Right cardiac atrium (tissue), 5 donors: ENCODE results near the gene PRKCA. TPM values are rescaled to one million over a fixed set of nuclear protein-coding genes. Genes with fewer than 3 reads are reported as not detected.
"Not testable (repeated sequence)": the region's sequence is repeated elsewhere in the genome, so short reads cannot be mapped to it uniquely, and the experiment has no call there.

Experiments
- ATAC-seq, 2 donors: fragments of 200-7000 bp; cut with Tn5 transposase; one replicate each; pipeline versions ENCODE4 v1.8.0 to v1.9.1; 2020; ENCODE audit warnings: moderate library complexity in 2 of 2, mild to moderate bottlenecking in 1 of 2
- DNase-seq, 3 donors: peaks; one replicate each; pipeline ENCODE4 v3.0.0-alpha.2; 2020
- H3K27ac ChIP-seq: one replicate; pipeline ENCODE4 v1.5.1; 2013; ENCODE audit warnings: mild to moderate bottlenecking, low read length, control low read depth, moderate library complexity
- H3K27me3 ChIP-seq: one replicate; pipeline ENCODE4 v1.6.1; 2013; ENCODE audit not compliant: control insufficient read depth, insufficient read depth
- H3K4me1 ChIP-seq: one replicate; pipeline ENCODE4 v1.6.1; 2013; ENCODE audit warnings: low read length; ENCODE audit not compliant: control insufficient read depth, insufficient read depth
- H3K4me3 ChIP-seq: one replicate; pipeline ENCODE4 v1.5.1; 2013; ENCODE audit warnings: low read length, control low read depth
- H3K9me3 ChIP-seq: one replicate; pipeline ENCODE4 v1.6.1; 2013; ENCODE audit warnings: low read length; ENCODE audit not compliant: control insufficient read depth
- WGBS: extraction: QIAGEN DNeasy Blood & Tissue Kit; methylation state at CpG from one replicate; pipeline ENCODE4 v1.1.7; 2013; 5-methylcytosine and 5-hydroxymethylcytosine counted together
- intact Hi-C, 4 donors: fragments of 100-400 bp; cut with DNase I; formaldehyde crosslinking; loops; one replicate each; pipeline versions ENCODE4 v1.11.0 to v1.14.0; 2022 to 2023
- polyA plus RNA-seq: library from polyadenylated mRNA; stranded (reverse); fragments of 200-250 nt; gene quantifications from one replicate; pipeline ENCODE4 v1.2.3, GENCODE V29; 2013
- total RNA-seq, 4 donors: library from RNA; stranded (reverse); fragmentation: NEBNext Ultra II Directional; extraction: Animal tissue kit (Norgen Biotek cat#: 25700); gene quantifications; one replicate each; pipeline ENCODE4 v1.2.1, GENCODE V29; 2021
- donor health status: healthy with polysubstance abuse.
- donor health status: DM: no; HTN: yes; CAD: no.
- donor health status: DM: no; HTN: no; CAD: no.
- donor health status: DM: no; HTN: yes; CAD: no; lungs with severe emphysema.
- donor health status: DM: yes; HTN: yes; CAD: no.

PRKCA gene
- total and polyA plus RNA-seq, 5 donors = 2.2 to 8.0 (median 6.8) TPM

DNA sequence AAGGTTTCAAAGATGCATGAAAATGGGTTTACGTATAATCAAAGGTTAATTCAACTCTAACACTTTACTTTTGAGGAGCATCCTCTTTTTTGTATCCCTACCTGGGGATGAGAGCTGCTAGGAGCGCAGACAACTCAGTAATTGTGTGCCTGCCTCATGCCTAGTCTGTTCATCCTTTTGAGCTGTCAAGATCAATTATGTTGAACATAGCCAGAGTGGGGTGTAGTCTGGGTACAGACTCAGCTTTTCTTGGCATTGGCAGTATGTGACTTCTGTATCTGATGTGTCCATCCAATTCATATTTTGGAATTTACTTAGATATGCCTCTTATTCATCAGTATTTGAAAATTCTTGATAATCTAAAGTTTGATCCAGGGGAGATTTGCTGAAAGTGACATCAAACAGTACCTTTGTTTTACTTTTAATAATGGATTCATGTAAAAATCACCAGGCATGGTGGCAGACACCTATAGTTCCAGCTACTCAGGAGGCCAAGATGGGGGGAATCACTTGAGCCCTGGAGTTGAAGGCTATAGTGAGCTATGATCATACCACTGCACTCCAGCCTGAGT is 24.1 kb downstream of the PRKCA start:
- DNase-seq = no peak
- peaks cover 1% of the 10 kb centered on the region for H3K4me1 ChIP-seq
- no peaks in the 10 kb centered on the region for H3K27me3 ChIP-seq
- H3K4me3 ChIP-seq = no peak overlapping the region
- intact Hi-C loops = no loop called here
- WGBS = 94% methylated on average over 2 of the region's 2 CpGs
- H3K9me3 ChIP-seq = no peaks in the 10 kb centered on the region
- no peak overlapping the region for H3K27ac ChIP-seq
- ATAC-seq = no peak

DNA sequence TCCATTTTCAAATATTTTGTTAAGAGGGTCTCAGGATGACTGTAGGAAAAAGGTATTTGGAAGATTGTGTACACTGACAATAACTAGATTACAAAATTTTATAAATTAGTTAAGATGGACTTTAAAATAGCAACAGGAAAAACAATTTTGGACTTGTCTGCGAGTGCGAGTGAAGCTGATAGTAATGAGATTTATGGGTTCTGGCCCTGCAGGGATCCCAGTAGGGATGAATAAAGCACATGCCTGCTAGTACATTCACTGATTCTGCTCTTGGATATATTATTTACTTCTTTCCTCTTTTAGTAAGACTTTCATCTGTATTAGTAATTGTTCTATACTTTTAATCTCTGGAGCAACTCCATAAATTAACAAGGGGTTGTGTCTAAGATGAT is 28.2 kb downstream of the PRKCA start:
- H3K9me3 ChIP-seq = no peaks in the 10 kb centered on the region
- no peak overlapping the region for H3K27ac ChIP-seq
- H3K4me1 ChIP-seq = peaks cover 1% of the 10 kb centered on the region
- DNase-seq (no peak), ATAC-seq (no peak)
- 58% methylated on average over 2 of the region's 2 CpGs for WGBS
- intact Hi-C loops = no loop called here
- H3K4me3 ChIP-seq = no peak overlapping the region
- H3K27me3 ChIP-seq = no peaks in the 10 kb centered on the region

DNA sequence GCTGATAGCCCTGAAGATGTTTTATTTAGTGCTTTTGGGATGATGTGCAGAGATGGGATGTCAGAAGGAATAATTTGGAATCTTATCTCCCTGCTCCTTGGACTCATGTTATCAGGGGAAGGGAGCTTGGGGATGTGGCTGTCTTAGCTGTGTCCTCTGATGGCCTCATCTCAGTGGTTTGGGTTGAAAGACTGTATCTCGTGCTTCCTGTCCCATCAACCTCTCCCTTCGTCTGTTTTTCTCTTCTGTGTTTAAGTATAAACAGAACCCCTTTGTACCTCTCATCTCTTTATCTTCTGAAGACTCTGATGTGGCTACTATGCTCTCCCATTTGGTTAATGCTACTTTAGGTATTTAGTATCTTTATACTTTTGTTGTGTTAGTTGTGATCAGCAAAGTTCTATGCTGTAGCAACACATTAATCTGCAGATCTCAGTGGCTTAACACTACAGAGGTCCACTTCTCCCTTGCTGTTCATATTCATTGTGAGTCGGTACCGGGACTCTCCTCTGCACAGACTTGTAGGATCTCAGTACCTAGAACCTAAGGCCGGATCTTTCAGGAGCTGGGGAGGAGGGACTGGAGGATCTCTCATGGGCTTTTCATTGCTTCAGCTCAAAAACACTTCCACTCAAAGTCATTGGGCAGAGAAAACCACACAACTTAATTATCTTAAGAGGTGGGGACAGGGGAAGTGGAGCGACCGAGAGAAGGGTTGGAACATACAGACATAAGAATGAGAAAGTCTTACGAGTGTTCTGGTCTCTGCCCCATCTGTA is 28.8 kb downstream of the PRKCA start:
- Histone ChIP-seq H3K27ac (no peak overlapping the region), H3K4me3 (no peak overlapping the region), H3K27me3 (no peaks in the 10 kb centered on the region), H3K9me3 (no peaks in the 10 kb centered on the region), H3K4me1 (peaks cover 1% of the 10 kb centered on the region)
- DNase-seq (no peak), ATAC-seq (no peak)
- intact Hi-C loops = no loop called here
- 63% methylated on average over 8 of the region's 8 CpGs for WGBS

DNA sequence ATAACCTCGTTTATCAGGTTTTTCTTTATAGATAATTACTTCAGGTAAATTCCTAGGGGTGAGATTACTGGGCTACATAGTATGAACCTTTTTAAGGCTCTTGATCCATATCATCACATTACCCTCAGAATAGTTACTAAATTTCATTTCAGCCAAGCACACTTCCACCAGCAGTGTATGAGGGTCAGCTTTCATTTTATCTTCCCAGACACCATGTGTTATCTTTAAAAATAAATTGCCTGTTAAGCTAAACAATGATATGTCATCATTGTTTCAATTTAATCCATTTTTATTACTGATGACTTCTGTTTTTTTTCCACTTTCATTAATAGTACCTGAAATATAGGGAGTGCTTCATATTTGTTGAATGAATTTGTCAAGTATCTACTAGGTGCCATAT is 33.4 kb downstream of the PRKCA start:
- WGBS = 72% methylated on average over 1 of the region's 1 CpG
- Histone ChIP-seq H3K4me3 (no peak overlapping the region), H3K9me3 (no peaks in the 10 kb centered on the region), H3K27ac (no peak overlapping the region), H3K4me1 (peaks cover 6% of the 10 kb centered on the region), H3K27me3 (no peaks in the 10 kb centered on the region)
- DNase-seq = no peak
- ATAC-seq = no peak
- intact Hi-C loops = no loop called here

DNA sequence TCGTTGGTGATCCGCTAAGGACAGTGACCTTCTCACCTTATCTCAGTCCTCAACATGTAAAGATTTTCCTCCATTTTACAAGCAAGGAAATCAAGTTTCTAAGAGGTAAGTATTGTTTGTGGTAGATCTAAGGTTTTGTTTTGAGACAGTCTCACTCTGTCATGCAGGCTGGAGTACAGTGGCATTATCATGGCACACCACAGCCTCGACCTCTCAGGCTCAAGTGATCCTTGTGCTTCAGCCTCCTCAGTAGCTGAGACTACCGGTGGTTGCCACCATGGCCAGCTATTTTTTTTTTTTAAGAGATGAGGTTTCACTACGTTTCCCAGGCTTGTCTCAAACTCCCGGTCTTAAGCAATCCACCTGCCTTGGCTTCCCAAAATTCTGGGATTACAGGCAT is 34.9 kb downstream of the PRKCA start:
- H3K9me3 ChIP-seq = no peaks in the 10 kb centered on the region
- intact Hi-C loops = no loop called here
- DNase-seq (no peak), ATAC-seq (no peak)
- H3K27me3 ChIP-seq = no peaks in the 10 kb centered on the region
- peaks cover 5% of the 10 kb centered on the region for H3K4me1 ChIP-seq
- H3K4me3 ChIP-seq = no peak overlapping the region
- 90% methylated on average over 6 of the region's 6 CpGs for WGBS
- no peak overlapping the region for H3K27ac ChIP-seq

DNA sequence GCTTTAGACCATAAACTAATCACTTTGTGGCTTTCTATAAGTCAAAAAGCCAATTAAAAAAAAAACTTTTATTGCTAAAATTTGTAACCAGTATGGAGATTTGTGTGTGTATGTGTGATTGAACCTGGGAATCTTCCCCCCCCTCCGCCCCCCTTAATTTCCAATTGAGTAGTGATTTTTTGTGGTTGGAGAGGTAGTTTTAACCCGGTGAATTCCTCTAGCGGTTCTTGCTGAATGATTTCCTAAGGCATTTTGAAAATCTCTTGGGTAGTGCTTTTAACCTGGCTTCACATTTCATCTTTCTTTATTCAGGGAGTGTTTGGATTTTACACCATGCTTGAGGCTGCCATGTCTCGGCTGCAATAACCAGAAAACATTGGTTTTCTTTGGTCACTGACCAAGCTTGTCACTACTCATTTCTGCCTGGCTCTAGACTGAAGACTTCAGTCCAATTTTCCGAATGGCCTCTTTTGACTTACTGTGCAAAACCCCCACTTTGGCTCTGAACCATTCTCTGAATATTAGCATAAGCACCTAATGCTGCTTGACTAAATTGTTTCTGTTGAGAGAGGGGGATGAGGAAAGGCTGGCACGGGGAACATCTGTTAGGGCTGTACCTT is 35.6 kb downstream of the PRKCA start:
- intact Hi-C loops = no loop called here
- Histone ChIP-seq H3K4me1 (peaks cover 5% of the 10 kb centered on the region), H3K9me3 (no peaks in the 10 kb centered on the region), H3K27me3 (no peaks in the 10 kb centered on the region), H3K4me3 (no peak overlapping the region), H3K27ac (no peak overlapping the region)
- WGBS = 64% methylated on average over 6 of the region's 6 CpGs
- DNase-seq = no peak
- peak; percentile 73 to 85 for ATAC-seq

DNA sequence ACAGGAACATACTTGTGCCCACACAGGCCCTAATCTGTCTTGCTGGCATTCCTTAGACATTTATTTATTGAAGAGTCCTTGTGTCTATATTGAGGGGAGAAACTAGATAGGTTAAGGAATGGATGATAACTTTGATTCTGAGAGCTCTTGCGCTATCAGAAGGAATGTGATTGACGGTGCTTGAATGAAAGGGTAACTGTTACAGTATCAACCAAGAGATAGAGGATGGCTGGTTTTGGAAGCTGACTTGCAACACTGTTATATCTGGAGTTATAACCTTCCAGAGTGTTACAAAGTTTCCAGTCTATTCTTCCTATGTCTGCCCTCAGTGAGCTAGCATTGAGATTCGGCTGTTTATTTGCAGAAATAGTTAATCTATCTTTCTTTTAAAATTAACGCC is 36.5 kb downstream of the PRKCA start:
- no peak for DNase-seq
- Histone ChIP-seq H3K9me3 (no peaks in the 10 kb centered on the region), H3K4me1 (peaks cover 5% of the 10 kb centered on the region), H3K27ac (no peak overlapping the region), H3K27me3 (no peaks in the 10 kb centered on the region), H3K4me3 (no peak overlapping the region)
- 38% methylated on average over 4 of the region's 4 CpGs for WGBS
- intact Hi-C loops = no loop called here
- ATAC-seq = no peak

DNA sequence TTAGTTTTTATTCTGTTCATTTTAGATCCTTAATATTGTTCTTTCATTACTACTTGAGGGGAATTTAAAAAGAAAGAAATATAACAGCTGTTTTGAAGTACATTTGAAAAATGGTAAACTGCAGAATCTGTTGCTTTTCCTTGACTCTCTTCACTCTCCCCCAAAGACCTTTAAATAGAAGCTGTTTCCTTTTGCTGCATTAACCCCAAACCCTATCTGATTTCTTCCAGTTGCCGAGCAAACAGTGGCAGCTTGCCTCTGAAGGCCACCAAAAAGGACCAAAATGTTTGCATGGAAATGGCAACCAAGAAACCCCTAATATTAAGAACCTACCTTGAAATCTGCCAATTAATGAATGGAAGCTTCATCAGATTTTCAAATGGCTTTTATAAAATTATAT is 37.1 kb downstream of the PRKCA start:
- Histone ChIP-seq H3K27ac (no peak overlapping the region), H3K9me3 (no peaks in the 10 kb centered on the region), H3K4me3 (no peak overlapping the region), H3K27me3 (no peaks in the 10 kb centered on the region), H3K4me1 (peaks cover 5% of the 10 kb centered on the region)
- DNase-seq = no peak
- intact Hi-C loops = no loop called here
- WGBS = 50% methylated on average over 1 of the region's 1 CpG
- no peak for ATAC-seq

DNA sequence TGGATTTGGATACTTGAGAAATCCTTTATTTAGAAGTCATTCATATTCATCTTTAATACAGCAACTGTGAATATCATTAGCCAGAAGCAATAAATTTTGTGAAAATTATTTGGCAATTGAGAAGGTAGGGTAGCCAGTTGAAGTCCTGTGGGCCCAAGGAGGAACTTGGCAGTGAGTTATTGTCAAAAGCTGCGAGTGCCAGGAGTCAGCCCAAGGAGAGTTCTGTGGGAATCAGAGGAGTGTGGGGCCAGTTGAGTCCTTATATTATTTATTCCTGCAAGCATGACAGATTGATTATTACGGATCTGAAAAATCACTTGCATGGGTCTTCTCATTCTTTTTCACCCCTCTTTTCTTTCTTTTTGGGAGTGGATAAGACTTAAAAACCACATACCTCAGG is 38.3 kb downstream of the PRKCA start:
- 67% methylated on average over 2 of the region's 2 CpGs for WGBS
- no peak overlapping the region for H3K27ac ChIP-seq
- intact Hi-C loops = no loop called here
- H3K4me3 ChIP-seq = no peak overlapping the region
- H3K27me3 ChIP-seq = no peaks in the 10 kb centered on the region
- ATAC-seq = no peak
- H3K9me3 ChIP-seq = no peaks in the 10 kb centered on the region
- no peak for DNase-seq
- peaks cover 7% of the 10 kb centered on the region for H3K4me1 ChIP-seq

DNA sequence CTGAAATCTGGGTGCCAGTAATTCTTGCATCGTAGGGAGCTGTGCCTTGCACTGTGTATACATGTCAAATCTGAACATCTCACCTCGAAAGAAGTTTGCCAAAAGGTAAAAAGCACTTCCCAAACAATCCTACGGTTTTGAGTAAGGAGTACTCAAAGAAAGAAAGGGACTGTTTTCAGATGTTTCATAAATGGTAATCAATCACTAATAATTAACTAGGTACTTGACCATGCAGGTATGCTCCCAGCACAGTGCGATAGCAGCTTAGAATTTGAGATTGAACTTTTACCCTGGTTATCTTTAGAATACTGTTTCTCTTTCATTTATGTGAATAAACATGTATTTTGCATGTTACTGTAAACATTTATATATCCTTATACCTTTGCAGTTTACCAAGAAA is 39.0 kb downstream of the PRKCA start:
- Histone ChIP-seq H3K27me3 (no peaks in the 10 kb centered on the region), H3K27ac (no peak overlapping the region), H3K4me3 (no peak overlapping the region), H3K9me3 (no peaks in the 10 kb centered on the region), H3K4me1 (peaks cover 7% of the 10 kb centered on the region)
- WGBS = 90% methylated on average over 4 of the region's 4 CpGs
- intact Hi-C loops = no loop called here
- DNase-seq = no peak
- no peak for ATAC-seq

DNA sequence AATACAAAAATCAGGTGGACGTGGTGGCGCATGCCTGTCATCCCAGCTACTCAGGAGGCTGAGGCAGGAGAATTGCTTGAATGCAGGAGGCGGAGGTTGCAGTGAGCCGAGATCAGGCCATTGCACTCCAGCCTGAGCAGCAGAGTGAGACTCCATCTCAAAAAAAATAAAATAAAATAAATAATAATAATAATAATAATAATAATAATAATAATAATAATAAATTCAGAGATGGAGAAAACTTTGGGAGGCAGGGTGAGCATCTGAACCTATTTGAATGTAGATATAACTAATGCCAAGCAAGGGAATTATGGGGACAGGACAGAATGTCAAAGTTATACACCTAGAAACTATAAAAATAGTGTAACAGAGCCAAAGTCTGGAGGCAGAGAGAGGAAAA is 39.9 kb downstream of the PRKCA start:
- WGBS = 98% methylated on average over 4 of the region's 4 CpGs
- ATAC-seq, DNase-seq, intact Hi-C loops, H3K27ac ChIP-seq, H3K27me3 ChIP-seq, H3K9me3 ChIP-seq, H3K4me3 ChIP-seq, H3K4me1 ChIP-seq: not testable (repeated sequence)
